ENCODE data around the gene KXD1.
"Not testable (repeated sequence)": the region's sequence is repeated elsewhere in the genome, so short reads cannot be mapped to it uniquely, and the experiment has no call there.

The KXD1 gene

GRCh38 chr19:18587561-18587960, 29.9 kb downstream of the KXD1 start:
- DNase-seq = no peak

DNA sequence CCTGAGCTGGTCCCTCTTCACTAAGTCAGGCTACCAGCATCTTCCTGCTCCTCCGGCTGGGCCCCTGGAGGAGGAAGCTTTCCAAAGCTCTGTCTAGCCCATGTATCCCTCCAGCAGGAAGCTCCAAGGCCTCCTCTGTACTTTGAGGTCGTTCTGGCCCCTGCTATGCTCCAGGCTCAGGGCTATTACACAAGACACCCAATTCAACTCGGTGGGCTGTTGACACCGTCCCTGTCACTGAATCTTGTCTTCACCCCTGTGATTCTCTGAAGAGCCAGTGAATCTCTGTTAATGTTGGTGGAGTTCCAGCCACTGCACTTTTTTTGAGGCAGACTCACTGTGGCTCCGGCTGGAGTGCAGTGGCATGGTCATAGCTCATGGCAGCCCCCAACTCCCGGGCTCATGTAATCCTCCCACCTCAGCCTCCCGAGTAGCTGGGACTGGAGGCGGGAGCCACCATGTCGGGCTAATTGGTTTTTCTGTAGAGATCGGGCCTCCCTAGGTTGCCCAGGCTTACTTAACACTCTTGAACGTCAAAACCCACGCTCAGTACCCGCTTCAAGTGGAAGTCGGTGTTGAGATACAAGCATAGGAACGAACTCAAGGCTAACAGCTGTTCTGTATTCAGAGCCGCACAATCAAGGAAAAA, 30.4 kb downstream of the KXD1 start:
- no peak for DNase-seq

GRCh38 chr19:18588611-18589379, 31.1 kb downstream of the KXD1 start, which contains the start of gene REX1BD:
TSS of gene REX1BD (plus strand) at chr19:18588798. CDS start at chr19:18588802, 4 bp downstream.
- peak; percentile 85 for DNase-seq

DNA sequence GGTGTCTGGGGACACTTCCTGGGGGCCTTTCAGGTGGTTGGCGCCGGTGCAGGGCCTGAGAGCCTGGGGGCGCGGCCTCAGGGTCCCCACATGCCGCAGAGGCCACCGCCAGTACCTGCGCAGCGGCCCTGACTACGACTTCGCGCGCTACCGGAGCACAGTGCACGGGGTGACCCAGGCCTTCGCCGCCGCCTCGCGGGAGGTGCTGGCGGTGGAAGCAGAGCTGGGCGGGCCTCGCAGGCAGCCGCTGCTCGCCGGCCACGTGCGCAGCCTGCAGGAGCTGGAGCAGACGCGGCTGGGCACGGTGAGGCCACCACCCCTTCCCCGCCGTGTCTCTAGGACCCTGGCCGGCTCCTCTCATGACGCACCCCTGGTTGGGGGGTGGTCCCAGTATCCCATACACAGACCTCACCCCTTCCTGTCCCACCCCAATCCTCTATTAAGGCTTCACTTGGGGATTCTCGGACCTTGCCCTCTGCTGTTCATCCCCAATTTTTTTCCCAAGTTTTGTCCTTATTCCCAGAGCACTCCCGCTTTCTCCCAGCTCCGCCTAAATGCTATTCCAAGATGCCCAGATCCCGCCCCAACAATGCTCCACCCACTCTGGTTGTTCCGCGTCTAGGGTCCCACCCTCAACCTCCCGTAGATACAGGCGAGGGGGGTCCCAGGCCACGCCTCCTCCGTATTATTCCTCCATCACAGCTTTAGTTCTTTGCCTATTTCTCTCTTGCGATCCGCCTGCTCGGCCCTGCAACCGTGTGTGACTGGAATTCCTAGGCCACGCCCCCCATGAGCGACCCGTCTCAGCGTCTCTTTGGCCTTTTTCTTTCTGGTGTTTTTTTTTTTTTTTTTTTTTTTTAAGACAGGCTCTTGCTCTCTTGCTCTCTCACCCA, 32.0 kb downstream of the KXD1 start:
- peak; percentile 71 for DNase-seq

DNA sequence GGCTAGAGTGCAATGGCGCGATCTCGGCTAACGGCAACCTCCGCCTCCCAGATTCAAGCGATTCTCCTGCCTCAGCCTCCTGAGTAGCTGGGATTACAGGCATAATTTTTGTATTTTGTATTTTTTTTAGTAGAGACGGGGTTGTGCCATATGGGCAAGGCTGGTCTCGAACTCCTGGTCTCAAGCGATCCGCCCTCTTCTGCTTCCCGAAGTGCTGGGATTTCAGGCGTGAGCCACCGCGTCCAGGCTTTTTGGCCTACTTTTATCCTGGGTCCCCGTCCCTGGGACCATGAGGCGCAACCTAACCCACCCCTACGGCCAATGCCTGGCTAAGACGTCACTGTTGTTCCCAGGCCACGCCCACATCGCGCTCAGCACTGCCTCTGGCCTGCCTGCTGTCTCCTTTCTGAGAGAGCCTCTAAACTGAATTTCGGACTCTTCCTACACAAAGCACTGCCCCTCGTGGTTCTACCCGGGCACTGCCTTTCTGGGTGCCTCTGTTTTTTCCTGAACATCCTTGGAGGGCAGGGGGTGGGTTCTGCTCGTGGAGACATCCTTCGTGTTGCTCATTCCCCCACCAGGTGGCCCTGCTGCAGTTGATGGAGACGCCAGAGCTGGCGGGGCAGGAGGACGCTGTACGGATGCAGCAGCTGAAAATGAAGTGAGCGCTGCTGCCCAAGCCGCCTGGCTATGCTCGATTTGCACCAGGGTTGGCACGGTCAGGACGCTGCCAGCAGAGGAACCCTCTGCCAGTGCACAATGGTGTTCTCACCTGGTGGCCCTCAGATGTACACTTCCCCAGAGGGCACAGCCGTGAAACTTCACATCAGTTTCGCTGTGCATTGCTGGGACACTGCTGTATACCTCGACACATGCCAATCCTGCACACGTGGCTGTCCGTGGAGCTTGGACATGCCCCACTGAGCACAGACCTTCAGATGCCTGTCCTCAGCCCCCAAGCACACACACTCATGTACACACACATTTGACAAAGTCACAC, 32.9 kb downstream of the KXD1 start:
- DNase-seq = no peak

- no peak for DNase-seq
Observed at GRCh38 chr19:18591735-18592385, 34.2 kb downstream of the KXD1 start.

- not testable (repeated sequence) for DNase-seq
Observed at GRCh38 chr19:18592732-18593131, 35.1 kb downstream of the KXD1 start.

DNA sequence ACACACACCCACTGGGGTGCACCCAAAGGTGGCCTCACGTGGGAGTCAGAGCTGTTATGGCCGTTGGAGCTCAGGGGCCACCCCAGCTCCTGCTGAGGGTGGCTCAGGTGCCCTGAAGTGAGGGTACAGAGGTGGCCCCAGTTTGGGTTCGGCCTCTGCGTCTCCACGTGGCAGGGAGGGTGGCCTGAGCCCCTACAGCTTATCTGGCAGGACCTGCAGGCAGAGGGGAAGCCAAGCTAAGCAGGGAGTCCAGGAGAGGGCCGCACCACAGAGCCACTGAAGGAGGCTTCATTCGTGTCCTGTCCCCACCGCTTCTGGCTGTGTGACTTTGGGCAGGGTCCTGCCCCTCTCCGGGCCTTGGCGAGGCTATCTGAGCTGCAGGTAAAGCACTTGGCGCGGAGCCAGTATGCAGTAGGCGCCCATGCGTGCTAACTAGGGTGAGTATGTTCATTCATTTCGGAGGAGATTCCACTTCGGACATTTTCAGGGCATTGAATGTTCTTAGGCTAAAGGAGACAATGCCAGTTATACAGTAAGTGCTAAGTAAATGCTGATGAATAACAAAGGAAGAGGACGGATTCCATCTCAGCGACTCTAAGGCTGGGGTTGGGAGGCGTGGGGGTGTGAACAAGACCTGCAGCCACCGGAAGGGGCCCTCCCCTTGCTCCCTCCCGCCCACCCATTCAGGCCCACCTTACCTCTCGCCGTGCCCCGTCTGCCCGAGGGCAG, 35.9 kb downstream of the KXD1 start:
- no peak for DNase-seq

DNA sequence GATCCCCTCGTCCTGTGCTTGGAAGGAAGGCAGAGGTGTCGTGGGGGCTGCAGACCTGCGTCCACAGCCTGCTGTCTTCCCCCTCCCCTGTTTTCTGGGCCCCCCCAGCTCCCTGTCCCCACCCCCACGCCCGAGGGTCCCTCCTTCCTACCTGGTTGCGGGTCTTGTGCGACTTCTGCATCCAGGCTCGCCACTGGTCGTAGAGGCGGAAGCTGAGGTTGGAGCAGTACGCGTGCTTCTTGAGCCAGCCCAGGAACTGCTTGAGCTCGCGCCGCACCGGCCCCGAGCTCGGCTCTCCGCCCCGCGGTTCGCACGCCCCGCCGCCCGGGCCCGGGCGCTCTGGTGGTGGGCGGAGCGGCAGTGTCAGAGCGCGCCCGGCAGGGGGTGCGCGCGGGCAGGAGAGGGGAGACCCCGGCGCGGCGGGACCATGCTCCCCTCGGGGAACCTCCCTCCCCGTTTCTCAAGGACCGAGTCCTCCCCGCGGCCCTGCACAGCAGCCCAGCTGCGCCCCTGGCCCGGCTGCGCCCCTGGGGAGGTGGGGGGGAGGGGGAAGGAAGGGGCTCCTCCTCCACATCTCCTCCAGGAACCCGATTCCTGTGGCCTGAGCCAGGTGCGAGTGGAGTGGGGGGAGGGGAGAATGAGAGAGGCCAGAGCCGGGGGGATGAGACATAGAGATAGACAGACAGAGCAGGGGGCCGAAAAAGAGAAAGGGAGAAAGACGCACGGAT, 36.6 kb downstream of the KXD1 start:
- peak; percentile 72 for DNase-seq

- DNase-seq = no peak
Observed at GRCh38 chr19:18594824-18595373, 37.2 kb downstream of the KXD1 start.

DNA sequence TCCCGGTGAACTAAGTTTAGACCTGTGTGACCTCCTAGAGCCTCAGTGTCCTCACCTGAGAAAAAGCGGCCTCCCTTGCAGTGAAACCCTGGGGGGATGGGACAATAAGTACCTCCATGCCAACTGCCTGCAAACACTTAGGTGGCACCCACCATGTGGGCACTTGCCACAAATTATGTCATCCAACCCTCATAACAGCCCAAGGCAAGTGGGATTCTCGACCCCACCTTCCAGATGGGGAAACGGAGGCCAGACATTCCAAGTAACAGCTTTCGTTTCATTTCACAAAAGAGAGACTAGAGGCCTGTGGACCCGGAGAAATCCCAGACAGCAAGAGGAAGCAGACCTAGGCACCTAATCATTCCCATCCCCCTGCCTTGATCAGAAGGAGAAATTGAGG, 37.8 kb downstream of the KXD1 start:
- DNase-seq = no peak

DNA sequence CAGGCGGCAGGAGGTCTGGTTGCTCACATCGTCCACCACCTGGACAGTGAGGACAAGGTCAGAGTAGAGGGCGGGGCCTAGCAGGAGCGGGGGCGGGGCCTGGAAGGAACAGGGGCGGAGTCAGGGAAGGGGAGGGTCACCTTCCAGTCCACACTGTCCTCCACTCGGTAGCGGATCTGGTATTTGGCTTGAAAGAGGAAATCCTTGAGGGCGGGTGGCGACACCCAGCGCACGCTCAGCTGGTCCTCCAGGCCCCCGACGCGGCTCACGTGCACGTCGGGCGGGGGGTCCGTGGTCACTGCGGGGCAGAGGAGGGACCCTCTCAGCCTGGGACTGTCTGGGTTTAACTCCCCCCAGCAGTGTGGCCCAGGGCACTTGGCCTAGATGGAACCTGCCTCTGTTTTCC, 39.1 kb downstream of the KXD1 start:
- no peak for DNase-seq

DNA sequence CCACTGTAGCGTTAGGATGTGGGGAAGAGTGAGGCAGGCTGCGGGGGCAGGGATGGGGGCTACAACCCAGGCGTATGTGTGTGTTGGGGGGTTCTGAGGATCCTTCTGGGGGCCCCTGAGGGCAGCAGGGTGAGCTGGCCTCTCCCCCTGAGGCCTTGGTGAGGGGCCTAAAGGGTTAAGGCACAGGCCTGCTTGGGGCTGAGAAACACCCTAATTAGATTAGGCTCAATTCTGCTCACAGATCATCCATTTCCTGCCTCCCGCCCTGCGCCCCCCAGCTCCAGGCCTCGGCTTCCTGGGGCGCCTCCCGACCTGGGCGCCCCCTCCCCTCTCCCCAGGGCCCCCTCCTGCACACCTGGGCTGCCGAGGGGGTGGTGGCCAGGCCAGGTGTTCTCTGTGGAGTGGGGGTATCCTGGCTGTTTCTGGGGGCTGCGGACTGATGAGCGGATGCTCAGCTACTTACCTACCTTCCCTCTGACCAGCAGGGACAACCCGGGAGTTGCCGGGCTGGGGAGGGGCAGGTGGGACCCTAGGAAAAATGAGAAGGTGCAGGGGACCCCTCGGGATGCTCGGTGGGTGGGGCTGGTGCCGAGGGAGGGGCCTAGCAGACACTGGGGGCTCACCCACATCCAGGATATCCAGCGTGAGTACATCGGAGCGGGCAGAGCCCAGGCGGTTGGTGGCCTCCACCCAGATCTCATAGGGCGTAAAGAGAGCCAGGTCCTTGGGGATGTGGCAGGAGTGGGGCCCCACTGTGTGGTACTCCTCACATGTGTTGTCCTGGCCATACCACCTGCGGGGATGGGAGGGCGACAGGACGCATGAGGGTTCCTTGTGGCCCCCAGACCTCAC, 40.4 kb downstream of the KXD1 start:
- DNase-seq = no peak

GRCh38 chr19:18599485-18599884, 41.8 kb downstream of the KXD1 start:
- DNase-seq = no peak

- DNase-seq = not testable (repeated sequence)
Observed at GRCh38 chr19:18600692-18601397, 43.2 kb downstream of the KXD1 start.

- DNase-seq = no peak
Observed at GRCh38 chr19:18601875-18602274, 44.2 kb downstream of the KXD1 start.

DNA sequence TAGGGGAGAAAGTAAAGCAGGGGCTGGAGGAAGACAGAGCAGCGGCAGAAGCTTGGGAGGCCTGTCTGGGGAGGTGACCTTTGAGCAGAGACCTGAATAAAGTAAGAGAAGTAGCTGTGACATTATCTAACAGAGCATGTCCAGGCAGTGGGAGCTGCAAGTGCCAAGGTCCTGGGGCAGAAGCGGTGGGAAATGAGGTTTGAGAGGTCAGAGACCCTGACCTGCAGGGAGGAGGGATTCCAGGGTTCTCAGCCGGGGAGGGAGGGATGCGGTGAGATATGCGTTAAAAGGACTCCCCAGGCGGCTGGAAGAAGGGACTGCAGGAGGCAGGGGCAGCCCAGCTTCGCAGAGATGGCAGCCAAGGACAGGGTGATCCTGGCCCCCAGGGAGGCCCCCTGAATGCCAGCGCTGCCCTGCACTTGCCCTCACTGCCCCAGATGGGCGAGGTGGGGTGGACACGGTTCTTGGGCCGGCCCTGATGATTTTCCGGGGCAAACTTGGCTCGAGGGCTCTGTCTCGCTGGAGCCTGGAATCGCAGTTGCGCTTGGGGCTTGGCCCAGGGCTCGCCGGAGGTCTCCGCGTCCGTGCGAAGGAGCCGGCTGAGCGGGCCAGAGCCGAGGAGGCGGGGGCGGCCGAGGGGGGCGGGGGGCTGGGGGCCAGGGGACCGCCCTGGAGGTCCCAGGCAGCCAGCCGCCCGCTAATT, 45.7 kb downstream of the KXD1 start:
- no peak for DNase-seq

Data from effector CD4-positive, alpha-beta T cell (primary cell).